ENCODE results near the gene FASTKD2. TPM values are rescaled to one million over a fixed set of nuclear protein-coding genes. Genes with fewer than 3 reads are reported as not detected.

Gene FASTKD2
- total and polyA plus RNA-seq, 2 of the 8 experiments (the other 6 are each of a cell fraction or from before 2014, with no cell fraction given) = 35.7 to 38.5 TPM

- TF ChIP-seq CHD7 (IDR thresholded peaks at IDR 0.05; ENCODE audit: insufficient replicate concordance, low read length) (no peak), SP2 (IDR thresholded peaks at IDR 0.05; ENCODE audit: low read length) (no peak), PHF8 (conservative IDR thresholded peaks at IDR 0.05; ENCODE audit: low read depth, low read length) (no peak), POLR2A (IDR thresholded peaks at IDR 0.05; ENCODE audit: control extremely low read depth in 1 of 2, low read depth in 2 of 2, low read length in 2 of 2) (no peak), USF2 (IDR thresholded peaks at IDR 0.05; ENCODE audit: low read length) (no peak), NANOG (IDR thresholded peaks at IDR 0.05; ENCODE audit: insufficient read depth, low read depth, low read length, poor library complexity, severe bottlenecking) (no peak), CREB1 (IDR thresholded peaks at IDR 0.05) (no peak), KDM5A (IDR thresholded peaks at IDR 0.05; ENCODE audit: low read length) (no peak), CEBPB (IDR thresholded peaks at IDR 0.05; ENCODE audit: low read depth, low read length) (no peak)
Measured at GRCh38 chr2:206824087-206824618, 58.7 kb downstream of the FASTKD2 start (continued).

All from H1 (cell line).